ENCODE measurements around the gene BCS1L. TPM values are rescaled to one million over a fixed set of nuclear protein-coding genes. Genes with fewer than 3 reads are reported as not detected.

The BCS1L gene
- 47.6 and 61.3 TPM in 2 replicates for total RNA-seq

- FAIRE-seq, result no peak
- peak within 1 kb of the TSS; percentile 81 for H3K4me3 ChIP-seq (ENCODE audit: low read depth, low read length)
- peak; percentile 85 for DNase-seq (ENCODE audit: low read depth)
- no peaks in the 10 kb centered on the region for H3K27me3 ChIP-seq (ENCODE audit: control insufficient read depth, insufficient read depth, low read length)
- TF ChIP-seq CTCF (IDR thresholded peaks at IDR 0.05; ENCODE audit: insufficient read depth, low read length, severe bottlenecking), result no peak
- H3K36me3 ChIP-seq (ENCODE audit: control insufficient read depth, insufficient read depth, low read length), result peaks cover 26% of the 10 kb centered on the region
Measured at GRCh38 chr2:218659258-218659987, at the start of gene BCS1L, which contains the start of gene ZNF142. Gene BCS1L (plus strand): TSS chr2:218659683. CDS start chr2:218660988, 1,305 bp downstream. Gene ZNF142 (minus strand): TSS chr2:218659623. CDS start chr2:218656429, 3,194 bp downstream.

- H3K27me3 ChIP-seq (ENCODE audit: control insufficient read depth, insufficient read depth, low read length), result no peaks in the 10 kb centered on the region
- FAIRE-seq (no peak), DNase-seq (ENCODE audit: low read depth) (no peak)
- no peaks in the 10 kb centered on the region for H3K36me3 ChIP-seq (ENCODE audit: control insufficient read depth, insufficient read depth, low read length)
- no peak for TF ChIP-seq CTCF (IDR thresholded peaks at IDR 0.05; ENCODE audit: insufficient read depth, low read length, severe bottlenecking)
- no peak overlapping the region for H3K4me3 ChIP-seq (ENCODE audit: low read depth, low read length)
Measured at GRCh38 chr2:218615868-218616315, 43.6 kb upstream of the BCS1L start.

GRCh38 chr2:218618102-218618860 is 41.2 kb upstream of the BCS1L start:
- no peak for TF ChIP-seq CTCF (IDR thresholded peaks at IDR 0.05; ENCODE audit: insufficient read depth, low read length, severe bottlenecking)
- Histone ChIP-seq H3K27me3 (ENCODE audit: control insufficient read depth, insufficient read depth, low read length) (no peaks in the 10 kb centered on the region), H3K4me3 (ENCODE audit: low read depth, low read length) (no peak overlapping the region), H3K36me3 (ENCODE audit: control insufficient read depth, insufficient read depth, low read length) (no peaks in the 10 kb centered on the region)
- no peak for FAIRE-seq
- DNase-seq (ENCODE audit: low read depth), result peak; percentile 27

GRCh38 chr2:218621007-218621406 is 38.5 kb upstream of the BCS1L start:
- no peak for DNase-seq (ENCODE audit: low read depth)
- Histone ChIP-seq H3K4me3 (ENCODE audit: low read depth, low read length) (no peak overlapping the region), H3K27me3 (ENCODE audit: control insufficient read depth, insufficient read depth, low read length) (no peaks in the 10 kb centered on the region), H3K36me3 (ENCODE audit: control insufficient read depth, insufficient read depth, low read length) (no peaks in the 10 kb centered on the region)
- FAIRE-seq, result no peak
- TF ChIP-seq CTCF (IDR thresholded peaks at IDR 0.05; ENCODE audit: insufficient read depth, low read length, severe bottlenecking), result no peak

GRCh38 chr2:218622606-218623365 is 36.7 kb upstream of the BCS1L start:
- FAIRE-seq (no peak), DNase-seq (ENCODE audit: low read depth) (peak; percentile 29)
- Histone ChIP-seq H3K36me3 (ENCODE audit: control insufficient read depth, insufficient read depth, low read length) (no peaks in the 10 kb centered on the region), H3K27me3 (ENCODE audit: control insufficient read depth, insufficient read depth, low read length) (no peaks in the 10 kb centered on the region), H3K4me3 (ENCODE audit: low read depth, low read length) (no peak overlapping the region)
- TF ChIP-seq CTCF (IDR thresholded peaks at IDR 0.05; ENCODE audit: insufficient read depth, low read length, severe bottlenecking), result no peak

Data from bronchial epithelial cell (primary cell).